PFSK-1 (cell line): ENCODE measurements around the gene ICA1.

ENCODE experiments used
- FOXP2 ChIP-seq: optimal IDR thresholded peaks from 2 replicates; pipeline ENCODE3; 2011; ENCODE audit warnings: borderline replicate concordance, control low read depth, inconsistent platforms; ENCODE audit not compliant: insufficient read depth; ENCODE audit errors: extremely low read length, extremely low read depth
- POLR2AphosphoS5 ChIP-seq: IDR thresholded peaks from 2 replicates; pipeline ENCODE4 v1.6.1; 2012; ENCODE audit warnings: low read depth, mild to moderate bottlenecking, control low read depth, low read length, moderate library complexity
- SIN3A ChIP-seq: IDR thresholded peaks from 2 replicates; pipeline ENCODE4 v1.6.1; 2012; ENCODE audit warnings: mild to moderate bottlenecking, low read length, moderate library complexity, borderline replicate concordance; ENCODE audit not compliant: insufficient read depth
- TAF1 ChIP-seq: IDR thresholded peaks from 2 replicates; pipeline ENCODE4 v1.6.1; 2012; ENCODE audit warnings: low read length, control low read depth, borderline replicate concordance; ENCODE audit not compliant: insufficient read depth
- TF ChIP-seq, protein P1 (sequence below), 2 experiments: IDR thresholded peaks; 2 replicates each; pipeline versions ENCODE4 v1.6.1 to v1.8.0; 2011 to 2012; ENCODE audit warnings: low read depth in 2 of 2, low read length in 2 of 2, control low read depth in 1 of 2, inconsistent platforms in 1 of 2, mild to moderate bottlenecking in 1 of 2, moderate library complexity in 1 of 2; ENCODE audit not compliant: insufficient read depth in 1 of 2

Gene ICA1

DNA sequence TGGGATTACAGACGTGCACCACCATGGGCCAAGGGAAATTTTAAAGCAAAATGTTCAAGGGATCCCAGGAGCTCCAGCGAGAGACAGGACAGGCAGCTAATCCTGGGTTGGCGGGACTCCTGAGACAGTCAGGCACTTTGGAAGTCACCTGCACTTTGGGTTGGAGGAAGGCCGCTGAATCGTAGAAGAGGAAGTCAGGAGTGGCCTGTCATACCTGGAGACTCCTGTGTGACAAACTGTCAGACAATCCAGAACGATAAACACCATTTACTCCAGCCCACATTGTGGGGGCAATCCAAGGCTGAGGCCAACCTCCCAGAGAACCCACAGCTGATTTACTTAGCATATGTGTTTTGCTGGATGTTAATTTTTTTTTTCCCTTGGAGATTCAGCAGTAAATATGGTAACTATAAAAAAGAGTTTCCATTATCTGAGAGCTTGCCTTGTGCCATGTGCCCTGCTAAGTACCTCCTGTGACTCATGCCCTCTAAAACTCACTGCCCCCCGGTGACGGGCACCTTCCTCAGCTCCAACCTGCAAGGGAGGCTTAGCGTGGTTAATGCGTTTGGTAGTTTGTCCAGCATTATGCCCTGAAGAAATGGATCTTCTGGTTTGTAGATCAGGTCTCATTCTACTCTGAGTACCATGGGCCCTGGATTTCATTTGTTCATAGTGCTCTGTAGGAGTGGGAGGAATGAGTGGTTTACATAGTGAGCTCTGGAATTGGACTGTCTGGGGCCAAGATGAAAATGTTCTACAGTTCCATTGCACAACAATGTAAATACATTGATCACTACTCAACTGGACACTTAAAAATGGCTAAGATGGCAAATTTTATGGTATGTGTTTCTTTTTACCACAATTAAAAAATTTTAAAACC, 50.9 kb downstream of the ICA1 start:
- no peak for TF ChIP-seq POLR2AphosphoS5
- TF ChIP-seq FOXP2 = no peak
- no peak for TF ChIP-seq TAF1
- TF ChIP-seq, protein P1, sequence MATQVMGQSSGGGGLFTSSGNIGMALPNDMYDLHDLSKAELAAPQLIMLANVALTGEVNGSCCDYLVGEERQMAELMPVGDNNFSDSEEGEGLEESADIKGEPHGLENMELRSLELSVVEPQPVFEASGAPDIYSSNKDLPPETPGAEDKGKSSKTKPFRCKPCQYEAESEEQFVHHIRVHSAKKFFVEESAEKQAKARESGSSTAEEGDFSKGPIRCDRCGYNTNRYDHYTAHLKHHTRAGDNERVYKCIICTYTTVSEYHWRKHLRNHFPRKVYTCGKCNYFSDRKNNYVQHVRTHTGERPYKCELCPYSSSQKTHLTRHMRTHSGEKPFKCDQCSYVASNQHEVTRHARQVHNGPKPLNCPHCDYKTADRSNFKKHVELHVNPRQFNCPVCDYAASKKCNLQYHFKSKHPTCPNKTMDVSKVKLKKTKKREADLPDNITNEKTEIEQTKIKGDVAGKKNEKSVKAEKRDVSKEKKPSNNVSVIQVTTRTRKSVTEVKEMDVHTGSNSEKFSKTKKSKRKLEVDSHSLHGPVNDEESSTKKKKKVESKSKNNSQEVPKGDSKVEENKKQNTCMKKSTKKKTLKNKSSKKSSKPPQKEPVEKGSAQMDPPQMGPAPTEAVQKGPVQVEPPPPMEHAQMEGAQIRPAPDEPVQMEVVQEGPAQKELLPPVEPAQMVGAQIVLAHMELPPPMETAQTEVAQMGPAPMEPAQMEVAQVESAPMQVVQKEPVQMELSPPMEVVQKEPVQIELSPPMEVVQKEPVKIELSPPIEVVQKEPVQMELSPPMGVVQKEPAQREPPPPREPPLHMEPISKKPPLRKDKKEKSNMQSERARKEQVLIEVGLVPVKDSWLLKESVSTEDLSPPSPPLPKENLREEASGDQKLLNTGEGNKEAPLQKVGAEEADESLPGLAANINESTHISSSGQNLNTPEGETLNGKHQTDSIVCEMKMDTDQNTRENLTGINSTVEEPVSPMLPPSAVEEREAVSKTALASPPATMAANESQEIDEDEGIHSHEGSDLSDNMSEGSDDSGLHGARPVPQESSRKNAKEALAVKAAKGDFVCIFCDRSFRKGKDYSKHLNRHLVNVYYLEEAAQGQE (IDR thresholded peaks at IDR 0.05; ENCODE audit: insufficient read depth in 1 of 2, low read depth in 2 of 2, low read length in 2 of 2) = no peak
- TF ChIP-seq SIN3A = no peak

DNA sequence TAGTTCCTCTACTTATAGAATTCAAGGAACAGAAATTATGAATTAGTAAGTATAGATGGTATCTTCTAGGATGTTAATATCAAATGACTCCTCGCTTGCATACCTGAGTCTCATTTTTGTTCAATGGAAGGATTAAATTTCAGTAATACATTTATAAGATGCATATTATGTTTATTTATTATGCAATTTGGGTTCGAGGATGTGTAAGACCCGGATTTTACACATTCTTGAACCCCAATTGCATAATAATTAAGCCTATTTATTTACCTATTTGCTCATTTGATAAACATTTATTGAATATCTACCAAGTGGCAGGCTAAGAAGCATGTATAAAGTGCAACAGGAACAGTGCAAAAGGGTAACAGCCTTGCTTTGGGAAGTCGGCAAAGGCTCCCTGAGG, 52.6 kb downstream of the ICA1 start:
- TF ChIP-seq TAF1 = no peak
- TF ChIP-seq POLR2AphosphoS5 = no peak
- no peak for TF ChIP-seq FOXP2
- TF ChIP-seq, protein P1 (IDR thresholded peaks at IDR 0.05; ENCODE audit: insufficient read depth in 1 of 2, low read depth in 2 of 2, low read length in 2 of 2) = no peak
- no peak for TF ChIP-seq SIN3A

DNA sequence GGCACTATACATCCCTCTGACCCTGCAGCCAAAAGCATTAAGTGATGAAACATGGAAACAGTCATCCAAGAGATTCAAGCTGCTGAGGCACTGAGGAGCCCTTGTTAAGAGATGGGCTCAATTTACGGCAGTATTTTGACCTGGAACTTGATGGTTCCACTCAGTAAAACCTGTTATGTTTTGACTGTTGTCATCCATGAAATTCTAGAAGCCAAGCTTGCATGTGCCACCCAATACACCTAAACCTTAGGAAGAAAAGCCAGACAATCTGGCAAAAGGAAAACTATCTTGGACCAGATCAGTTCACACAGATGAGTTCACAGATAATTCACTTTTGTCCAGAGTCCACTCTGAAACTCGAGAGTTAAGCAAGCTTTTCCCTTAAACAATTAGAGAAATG, 53.2 kb downstream of the ICA1 start:
- TF ChIP-seq FOXP2 = no peak
- no peak for TF ChIP-seq TAF1
- no peak for TF ChIP-seq POLR2AphosphoS5
- TF ChIP-seq SIN3A = no peak
- TF ChIP-seq, protein P1 (IDR thresholded peaks at IDR 0.05; ENCODE audit: insufficient read depth in 1 of 2, low read depth in 2 of 2, low read length in 2 of 2) = no peak

- TF ChIP-seq SIN3A (no peak), TAF1 (no peak), POLR2AphosphoS5 (no peak), FOXP2 (no peak)
- TF ChIP-seq, protein P1 (IDR thresholded peaks at IDR 0.05; ENCODE audit: insufficient read depth in 1 of 2, low read depth in 2 of 2, low read length in 2 of 2) = no peak
These were observed 55.0 kb downstream of the ICA1 start for GRCh38 chr7:8206956-8207355.
